ENCODE measurements around the gene ABTB1.
"Not testable (repeated sequence)": the region's sequence is repeated elsewhere in the genome, so short reads cannot be mapped to it uniquely, and the experiment has no call there.

The ABTB1 gene

GRCh38 chr3:127688416-127689265 lies 15.9 kb downstream of the ABTB1 start:
- DNase-seq (ENCODE audit: low spot score), result no peak

GRCh38 chr3:127689266-127689860 lies 16.6 kb downstream of the ABTB1 start:
- DNase-seq (ENCODE audit: low spot score), result no peak

- no peak for DNase-seq (ENCODE audit: low spot score)
Measured at GRCh38 chr3:127690106-127690505, 17.4 kb downstream of the ABTB1 start.

- peak; percentile 63 for DNase-seq (ENCODE audit: low spot score)
Measured at GRCh38 chr3:127690823-127691452, 18.2 kb downstream of the ABTB1 start.

- no peak for DNase-seq (ENCODE audit: low spot score)
Measured at GRCh38 chr3:127691489-127691888, 18.7 kb downstream of the ABTB1 start.

GRCh38 chr3:127691974-127692373 lies 19.2 kb downstream of the ABTB1 start:
- no peak for DNase-seq (ENCODE audit: low spot score)

- DNase-seq (ENCODE audit: low spot score), result no peak
Measured at GRCh38 chr3:127692501-127693335, 20.0 kb downstream of the ABTB1 start.

GRCh38 chr3:127693336-127693843 lies 20.6 kb downstream of the ABTB1 start:
- no peak for DNase-seq (ENCODE audit: low spot score)

GRCh38 chr3:127694467-127695215 lies 21.9 kb downstream of the ABTB1 start:
- DNase-seq (ENCODE audit: low spot score), result peak; percentile 54

- peak; percentile 73 for DNase-seq (ENCODE audit: low spot score)
Measured at GRCh38 chr3:127697551-127698240, 24.9 kb downstream of the ABTB1 start.

GRCh38 chr3:127698286-127698685 lies 25.5 kb downstream of the ABTB1 start:
- no peak for DNase-seq (ENCODE audit: low spot score)

- DNase-seq (ENCODE audit: low spot score), result no peak
Measured at GRCh38 chr3:127698691-127699415, 26.1 kb downstream of the ABTB1 start.

- DNase-seq (ENCODE audit: low spot score), result no peak
Measured at GRCh38 chr3:127699416-127700300, 26.9 kb downstream of the ABTB1 start.

GRCh38 chr3:127700406-127700805 lies 27.7 kb downstream of the ABTB1 start:
- no peak for DNase-seq (ENCODE audit: low spot score)

GRCh38 chr3:127701280-127701911 lies 28.6 kb downstream of the ABTB1 start:
- DNase-seq (ENCODE audit: low spot score), result no peak

GRCh38 chr3:127702151-127702578 lies 29.4 kb downstream of the ABTB1 start:
- DNase-seq (ENCODE audit: low spot score), result no peak

- DNase-seq (ENCODE audit: low spot score), result not testable (repeated sequence)
Measured at GRCh38 chr3:127704840-127705239, 32.1 kb downstream of the ABTB1 start.

- DNase-seq (ENCODE audit: low spot score), result no peak
Measured at GRCh38 chr3:127706312-127706711, 33.6 kb downstream of the ABTB1 start.
